Gastroesophageal sphincter (tissue), 3 donors: ENCODE results near the gene FBXO36.

Experiments
- CTCF ChIP-seq, 4 experiments: fragments of 200-600 bp in 2 of 4; fragments of 450-650 bp in 2 of 4; sonication (generic) in 1 of 4; IDR thresholded peaks; one replicate each; pipeline ENCODE4 v1.5.1; 2017 to 2019; ENCODE audit warnings: antibody characterized with exemption in 4 of 4, mild to moderate bottlenecking in 2 of 4, moderate library complexity in 2 of 4
- EP300 ChIP-seq: sonication (generic); formaldehyde crosslinking; IDR thresholded peaks from one replicate; pipeline ENCODE4 v1.6.1; 2017; ENCODE audit warnings: antibody characterized with exemption, mild to moderate bottlenecking
- POLR2A ChIP-seq, 2 donors: fragments of 450-650 bp; IDR thresholded peaks; one replicate each; pipeline ENCODE4 v1.6.1; 2017; ENCODE audit warnings: antibody characterized with exemption in 2 of 2, mild to moderate bottlenecking in 2 of 2, moderate library complexity in 1 of 2
- POLR2AphosphoS5 ChIP-seq: sonication (generic); formaldehyde crosslinking; IDR thresholded peaks from one replicate; pipeline ENCODE4 v1.6.1; 2017; ENCODE audit warnings: antibody characterized with exemption

GRCh38 chr2:229969921-229970320 lies 47.6 kb downstream of the FBXO36 start:
- TF ChIP-seq POLR2AphosphoS5: no peak
- no peak for TF ChIP-seq CTCF (IDR thresholded peaks at IDR 0.05)
- TF ChIP-seq POLR2A (IDR thresholded peaks at IDR 0.05): no peak
- TF ChIP-seq EP300: no peak
